Erythroblast (primary cell): ENCODE results near the gene CASP2.

Experiments
- DNase-seq, 2 experiments: peaks; one replicate each; lab custom pipeline; 2025; lab: John Stamatoyannopoulos, UW
- GATA1 ChIP-seq: IDR thresholded peaks from 2 replicates; pipeline ENCODE4 v1.6.1; 2011; ENCODE audit warnings: low read depth, mild to moderate bottlenecking, control low read depth, low read length, moderate library complexity
- POLR2A ChIP-seq: IDR thresholded peaks from 2 replicates; pipeline ENCODE4 v1.6.1; 2011; ENCODE audit warnings: mild to moderate bottlenecking, low read length

CASP2 gene

GRCh38 chr7:143321242-143321641 lies 33.1 kb downstream of the CASP2 start:
- DNase-seq = no peak
- no peak for TF ChIP-seq GATA1
- no peak for TF ChIP-seq POLR2A

- no peak for DNase-seq
- TF ChIP-seq GATA1 (no peak), POLR2A (no peak)
Measured at GRCh38 chr7:143321734-143322133, 33.6 kb downstream of the CASP2 start.

GRCh38 chr7:143322760-143323633 lies 34.8 kb downstream of the CASP2 start:
- no peak for DNase-seq
- TF ChIP-seq GATA1 (no peak), POLR2A (no peak)

- no peak for TF ChIP-seq GATA1
- DNase-seq = no peak
Measured at GRCh38 chr7:143323653-143324052, 35.5 kb downstream of the CASP2 start.

- DNase-seq = no peak
- TF ChIP-seq GATA1 = no peak
Measured at GRCh38 chr7:143325240-143325639, 37.1 kb downstream of the CASP2 start.

GRCh38 chr7:143327903-143328302 lies 39.8 kb downstream of the CASP2 start:
- TF ChIP-seq GATA1 (no peak), POLR2A (no peak)
- no peak for DNase-seq

- no peak for DNase-seq
Measured at GRCh38 chr7:143329471-143330170, 41.5 kb downstream of the CASP2 start.

GRCh38 chr7:143331179-143331801 lies 43.1 kb downstream of the CASP2 start:
- no peak for TF ChIP-seq POLR2A
- no peak for TF ChIP-seq GATA1
- DNase-seq = no peak

More at GRCh38 chr7:143329471-143330170, 41.5 kb downstream of the CASP2 start:
- TF ChIP-seq POLR2A = no peak
- no peak for TF ChIP-seq GATA1

- DNase-seq = no peak
- no peak for TF ChIP-seq GATA1
Measured at GRCh38 chr7:143334244-143334643, 46.1 kb downstream of the CASP2 start.

GRCh38 chr7:143337216-143337615 lies 49.1 kb downstream of the CASP2 start:
- DNase-seq = no peak
- TF ChIP-seq POLR2A = no peak
- no peak for TF ChIP-seq GATA1

GRCh38 chr7:143341842-143342241 lies 53.7 kb downstream of the CASP2 start:
- no peak for DNase-seq

GRCh38 chr7:143343596-143343995 lies 55.4 kb downstream of the CASP2 start:
- no peak for TF ChIP-seq GATA1
- TF ChIP-seq POLR2A = no peak
- no peak for DNase-seq

More at GRCh38 chr7:143341842-143342241, 53.7 kb downstream of the CASP2 start:
- TF ChIP-seq GATA1 (no peak), POLR2A (no peak)

GRCh38 chr7:143345428-143345900 lies 57.3 kb downstream of the CASP2 start:
- peak; percentile 10 to 25 for DNase-seq

GRCh38 chr7:143346018-143346417 lies 57.9 kb downstream of the CASP2 start:
- TF ChIP-seq POLR2A (no peak), GATA1 (no peak)
- no peak for DNase-seq

More at GRCh38 chr7:143345428-143345900, 57.3 kb downstream of the CASP2 start:
- no peak for TF ChIP-seq POLR2A
- TF ChIP-seq GATA1 = no peak

GRCh38 chr7:143347950-143348349 lies 59.8 kb downstream of the CASP2 start:
- TF ChIP-seq GATA1 (no peak), POLR2A (no peak)
- no peak for DNase-seq
